Right renal pelvis (tissue), 4 donors: ENCODE data around the gene NFATC1. TPM values are rescaled to one million over a fixed set of nuclear protein-coding genes. Genes with fewer than 3 reads are reported as not detected.
"Not testable (repeated sequence)": the region's sequence is repeated elsewhere in the genome, so short reads cannot be mapped to it uniquely, and the experiment has no call there.

Experiments used
- DNase-seq, 4 donors: peaks; one replicate each; pipeline ENCODE4 v3.0.0-alpha.2; 2013; ENCODE audit warnings: low read depth in 4 of 4, low spot score in 3 of 4, missing footprints in 1 of 4
- polyA plus RNA-seq, 4 donors: library from polyadenylated mRNA; unstranded; fragments of 120-200 nt; gene quantifications; one replicate each; pipeline ENCODE4 v1.2.1, GENCODE V29; 2013; ENCODE audit not compliant: insufficient read length in 4 of 4

Gene NFATC1
- polyA plus RNA-seq, 4 donors, result 6.3 to 7.9 (median 6.5) TPM

DNA sequence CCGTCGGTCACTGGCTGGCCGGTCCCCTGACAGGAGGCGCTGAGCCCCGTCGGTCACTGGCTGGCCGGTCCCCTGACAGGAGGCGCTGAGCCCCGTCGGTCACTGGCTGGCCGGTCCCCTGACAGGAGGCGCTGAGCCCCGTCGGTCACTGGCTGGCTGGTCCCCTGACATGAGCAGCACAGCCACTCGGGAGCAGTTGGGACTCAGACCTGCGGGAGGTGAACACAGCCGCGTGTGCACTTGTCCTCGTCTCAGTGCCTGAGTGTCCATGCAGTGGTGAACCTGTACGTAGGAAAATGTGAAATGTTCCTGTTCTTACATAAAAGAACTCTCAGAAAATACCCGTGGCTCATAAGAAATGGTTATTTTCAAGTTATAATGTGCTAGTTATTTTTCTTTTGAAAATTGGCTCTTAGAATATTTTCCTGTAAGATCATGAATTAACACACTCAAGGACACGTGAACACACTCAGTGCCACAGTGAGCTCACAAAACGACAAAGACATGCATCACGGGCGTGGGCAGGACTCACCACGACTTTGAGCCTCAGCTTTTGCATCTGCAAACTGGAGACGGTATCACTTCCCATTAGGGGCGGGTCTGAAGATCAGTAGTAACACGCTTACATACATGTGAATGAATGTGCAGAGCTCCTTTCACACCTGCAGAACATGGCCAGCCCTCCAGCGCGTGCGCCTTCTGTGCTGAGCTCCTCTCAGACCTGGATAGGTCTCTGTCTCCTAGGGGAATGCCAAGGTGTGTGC is 21.1 kb upstream of the NFATC1 start:
- DNase-seq, result no peak

DNA sequence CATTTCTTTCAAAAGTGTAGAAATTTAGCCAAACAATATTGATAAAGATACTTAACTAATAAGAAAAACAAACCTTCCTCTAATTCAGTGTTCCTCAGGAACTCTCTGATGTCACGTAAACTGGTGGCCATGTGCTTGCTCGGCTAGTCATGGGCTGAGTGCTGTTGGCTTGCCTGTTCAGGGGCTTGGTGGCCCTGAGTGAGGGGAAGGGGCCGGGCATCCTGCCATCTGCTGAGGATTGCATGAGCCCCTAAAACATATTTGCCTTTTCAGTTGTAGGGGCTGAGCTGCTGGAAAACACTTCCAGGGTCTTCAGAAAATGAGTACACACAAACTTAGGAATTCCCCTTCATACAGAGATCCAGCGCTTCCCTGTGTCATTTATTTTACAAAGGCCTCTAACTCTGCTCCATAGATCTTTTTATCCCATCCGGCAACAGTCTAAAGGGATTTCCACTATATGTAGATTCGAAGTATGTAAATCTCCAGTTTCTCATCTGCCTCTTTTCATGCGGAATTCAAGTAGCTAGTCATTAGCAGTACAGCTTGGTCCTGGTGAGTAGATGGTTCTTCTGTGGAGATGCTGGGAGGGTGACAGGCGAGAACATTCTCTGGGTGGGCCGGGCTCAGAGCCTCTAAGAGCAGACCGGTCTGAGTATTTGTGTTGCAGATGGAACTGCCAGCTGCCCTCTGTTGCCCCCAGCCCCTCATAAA is 20.1 kb upstream of the NFATC1 start:
- no peak for DNase-seq

DNA sequence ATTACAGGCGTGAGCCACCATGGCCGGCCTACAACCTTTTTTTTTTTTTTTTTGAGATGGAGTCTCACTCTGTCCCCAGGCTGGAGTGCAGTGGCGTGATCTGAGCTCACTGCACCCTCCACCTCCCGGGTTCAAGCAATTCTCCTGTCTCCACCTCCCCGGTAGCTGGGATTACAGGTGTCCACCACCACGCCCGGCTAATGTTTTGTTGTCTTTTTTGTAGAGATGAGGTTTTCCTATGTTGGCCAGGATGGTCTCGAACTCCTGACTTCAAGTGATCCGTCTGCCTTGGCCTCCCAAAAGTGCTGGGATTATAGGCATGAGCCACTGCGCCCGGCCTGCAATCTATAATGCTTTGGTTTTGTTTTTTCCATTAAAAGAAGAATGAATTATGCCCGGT is 19.1 kb upstream of the NFATC1 start:
- not testable (repeated sequence) for DNase-seq

DNA sequence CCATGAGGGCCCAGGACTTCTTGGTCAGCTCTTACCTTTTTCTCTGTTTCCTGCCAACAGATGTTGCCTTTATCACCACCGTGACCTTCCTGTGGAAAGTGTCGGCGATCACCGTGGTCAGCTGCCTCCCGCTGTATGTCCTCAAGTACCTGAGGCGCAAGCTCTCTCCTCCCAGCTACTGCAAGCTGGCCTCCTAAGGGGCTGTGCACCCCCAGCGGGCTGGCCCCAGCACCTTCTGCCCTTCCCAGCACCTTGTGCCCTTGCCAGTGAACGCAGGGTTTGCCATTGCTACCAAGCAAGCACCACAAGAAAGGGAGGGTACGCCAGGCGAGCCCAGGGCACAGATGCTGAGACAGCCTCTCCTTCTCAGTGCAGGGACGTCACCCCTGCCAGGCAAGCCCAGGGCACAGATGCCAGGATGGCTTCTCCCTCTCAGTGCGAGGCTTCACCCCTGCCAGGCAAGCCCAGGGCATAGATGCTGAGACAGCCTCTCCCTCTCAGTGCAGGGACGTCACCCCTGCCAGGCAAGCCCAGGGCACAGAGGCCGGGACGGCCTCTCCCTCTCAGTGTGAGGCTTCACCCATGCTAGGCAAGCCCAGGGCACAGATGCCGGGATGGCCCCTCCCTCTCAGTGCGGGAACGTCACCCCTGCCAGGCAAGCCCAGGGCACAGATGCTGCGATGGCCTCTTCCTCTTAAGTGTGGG is 18.4 kb upstream of the NFATC1 start:
- no peak for DNase-seq

DNA sequence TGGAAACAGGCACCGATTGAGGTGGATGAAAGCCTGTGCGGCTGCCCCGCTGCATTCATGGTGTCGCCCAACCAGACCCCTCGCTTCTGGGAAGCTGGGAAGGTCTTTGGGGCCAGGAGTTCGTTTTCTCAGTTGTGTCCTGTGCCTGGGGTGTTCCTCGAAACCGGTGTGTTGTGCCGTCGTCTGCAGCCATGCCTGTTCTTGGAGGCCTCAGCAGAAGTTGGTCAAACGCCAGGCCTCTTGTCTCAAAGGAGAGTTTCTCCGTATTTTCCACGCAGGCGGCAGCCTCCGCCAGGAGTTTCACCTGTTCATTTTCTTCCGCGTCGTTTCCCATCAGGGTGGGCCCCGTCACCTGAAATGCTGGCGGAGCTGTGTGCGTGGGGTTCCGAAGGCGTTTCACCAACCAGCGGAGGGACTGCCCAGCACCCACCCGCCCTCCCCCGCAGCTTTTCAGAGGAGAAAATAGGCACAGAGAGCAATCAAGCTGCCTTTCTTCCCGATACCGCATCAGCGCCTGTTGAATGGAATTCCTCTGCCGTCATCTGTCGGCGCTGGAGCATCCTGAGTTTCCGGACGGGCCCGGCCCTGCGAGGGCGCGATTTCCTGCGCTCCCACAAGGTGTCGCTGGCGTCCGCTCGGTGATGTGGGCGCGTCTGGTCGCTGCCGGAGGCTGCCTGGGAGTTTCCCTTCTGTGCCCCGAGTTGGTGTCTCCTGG is 17.0 kb upstream of the NFATC1 start:
- DNase-seq, result peak in 1 of 4 donors; percentile 69

DNA sequence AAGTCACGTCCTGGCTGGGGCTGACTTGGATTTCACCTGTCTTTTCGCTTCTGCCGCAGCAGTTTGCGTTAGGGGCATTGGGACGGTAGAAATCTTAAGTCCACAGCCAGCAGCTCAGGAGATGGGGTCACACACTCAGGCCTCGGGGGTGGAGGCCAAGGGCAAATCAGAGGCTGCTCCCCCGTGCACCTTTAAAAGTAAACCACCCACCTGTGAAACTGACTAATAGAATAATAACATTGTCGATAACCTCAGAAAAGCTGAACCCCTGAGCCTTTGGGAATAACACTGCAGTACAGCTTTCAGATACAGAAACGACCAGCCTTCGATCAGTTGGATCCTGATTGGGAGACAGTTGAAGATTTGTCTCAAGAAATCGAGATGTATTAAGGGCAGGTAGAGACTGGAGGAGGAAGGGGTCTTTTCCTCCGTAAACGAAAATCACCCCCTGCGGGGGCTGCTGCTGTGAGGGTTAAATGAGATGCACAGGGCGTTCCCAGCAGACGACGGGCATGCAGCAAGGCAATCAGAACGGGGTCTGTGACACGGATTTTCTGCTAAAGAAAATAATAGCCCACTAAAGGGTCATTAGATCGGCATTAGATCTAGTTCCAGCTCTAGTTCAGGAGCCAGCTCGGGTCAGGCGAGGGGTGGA is 16.4 kb upstream of the NFATC1 start:
- DNase-seq, result no peak

DNA sequence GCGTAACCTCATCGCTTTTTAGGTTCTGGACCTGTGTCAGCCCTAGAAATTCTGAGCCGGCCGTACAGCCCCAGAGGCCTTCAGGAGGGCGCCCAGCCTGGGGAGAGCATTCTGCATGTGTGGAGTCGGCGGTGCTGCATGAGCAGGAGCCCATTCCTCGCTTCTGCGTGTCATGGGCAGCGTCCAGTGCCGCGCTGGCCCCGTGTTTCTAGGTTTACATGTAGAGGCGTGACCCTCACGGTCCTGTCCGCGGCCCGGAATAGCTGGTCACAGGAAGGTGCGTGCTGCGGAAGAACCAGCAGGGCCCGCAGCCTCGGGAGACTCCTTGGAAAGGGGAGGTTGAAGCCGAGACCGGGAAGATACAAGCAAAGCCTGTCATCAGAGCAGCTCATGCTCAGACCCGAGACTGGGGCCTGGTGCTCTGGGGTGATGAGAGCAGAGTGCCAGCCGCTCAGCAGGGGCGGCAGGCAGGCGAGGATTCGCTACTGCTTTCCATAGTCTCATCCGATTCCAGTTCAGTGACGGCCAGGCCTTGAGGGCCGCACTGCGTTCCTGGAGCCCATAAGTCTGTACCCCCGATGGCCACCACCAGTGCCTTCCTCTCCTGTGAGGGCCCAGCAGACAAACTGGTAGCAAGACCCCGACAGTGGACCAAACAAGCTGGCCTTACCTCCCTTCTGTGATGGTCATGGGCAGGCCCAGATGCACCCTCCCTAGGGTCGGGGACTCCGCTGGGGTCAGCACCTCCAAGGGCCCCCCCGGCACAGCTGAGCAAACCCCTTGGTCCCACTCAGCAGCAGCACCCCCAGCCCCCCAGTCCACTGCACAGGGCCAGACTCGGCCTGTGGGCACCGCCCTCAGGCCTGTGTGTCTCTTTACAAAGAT is 15.6 kb upstream of the NFATC1 start:
- DNase-seq, result no peak

DNA sequence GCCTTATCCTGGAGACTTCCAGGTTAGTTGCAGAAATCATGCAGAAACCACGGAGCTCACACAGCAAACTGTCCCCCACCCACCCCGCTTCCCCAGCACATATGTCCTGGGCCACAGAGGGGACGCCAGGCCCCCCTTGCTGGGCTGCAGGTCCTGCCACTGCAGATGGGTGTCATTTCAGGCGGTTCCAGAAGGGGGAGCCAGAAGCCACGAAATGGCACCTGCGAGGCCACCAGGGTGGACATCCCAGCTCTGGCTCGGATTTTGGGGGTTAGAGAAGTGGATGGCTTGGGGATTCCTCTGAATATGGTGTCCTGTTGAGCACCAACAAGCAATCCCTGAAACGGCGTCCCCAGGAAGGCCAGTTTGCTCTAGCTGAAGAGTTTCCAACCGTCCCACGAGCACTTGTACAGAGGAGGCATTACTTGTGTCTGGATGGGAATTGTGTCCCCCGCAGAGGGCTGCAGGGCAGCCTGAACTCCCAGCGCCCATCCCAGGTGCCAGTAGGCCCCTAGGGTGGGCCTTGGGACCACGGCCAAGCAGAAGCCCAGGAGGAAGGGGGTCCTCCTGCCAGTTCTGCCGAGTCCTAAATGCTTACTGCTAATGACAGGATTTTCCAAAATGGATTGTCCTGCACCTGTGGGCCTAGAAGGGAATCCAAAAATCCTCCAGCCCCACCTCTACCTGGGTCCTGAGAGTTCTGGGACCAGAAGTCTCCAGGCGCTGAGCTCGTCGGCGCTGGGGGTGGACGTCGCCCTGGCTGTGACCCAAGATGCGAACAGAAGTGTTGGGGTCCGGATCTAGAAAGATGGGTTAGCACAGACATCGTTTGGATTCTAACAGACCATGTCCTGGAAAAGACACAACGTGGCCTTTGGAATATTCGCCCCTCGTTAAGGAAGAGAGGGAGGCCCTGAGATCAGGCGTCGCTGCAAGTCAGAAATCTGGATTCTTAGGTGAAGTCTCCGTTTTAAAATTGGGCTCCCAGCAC is 14.6 kb upstream of the NFATC1 start:
- peak in 1 of 4 donors; percentile 60 for DNase-seq

DNA sequence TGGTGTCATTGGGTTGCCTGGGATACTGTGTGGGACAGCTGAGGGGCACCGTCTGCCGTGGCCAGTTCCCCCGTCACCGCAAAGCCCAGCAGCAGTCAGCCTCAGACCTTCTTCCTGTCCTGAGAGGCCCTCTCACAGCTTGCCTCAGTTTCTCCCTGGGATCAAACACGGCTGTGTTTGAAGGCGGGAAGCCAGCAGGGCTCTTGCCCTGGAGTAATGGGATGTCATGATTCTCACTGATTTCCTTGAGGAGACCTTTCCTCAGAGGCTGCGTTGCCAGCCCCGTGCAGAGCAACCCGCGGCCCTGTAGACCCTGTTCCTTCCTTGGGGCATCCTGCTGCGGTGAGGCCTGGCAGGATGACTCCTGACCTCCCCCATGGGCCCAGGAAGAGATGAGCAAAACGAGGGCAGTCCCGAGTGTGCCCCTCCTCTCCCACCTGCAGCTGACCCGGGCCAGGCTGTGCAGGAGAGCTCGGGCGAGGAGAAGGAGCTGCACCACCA is 13.9 kb upstream of the NFATC1 start:
- DNase-seq, result no peak

DNA sequence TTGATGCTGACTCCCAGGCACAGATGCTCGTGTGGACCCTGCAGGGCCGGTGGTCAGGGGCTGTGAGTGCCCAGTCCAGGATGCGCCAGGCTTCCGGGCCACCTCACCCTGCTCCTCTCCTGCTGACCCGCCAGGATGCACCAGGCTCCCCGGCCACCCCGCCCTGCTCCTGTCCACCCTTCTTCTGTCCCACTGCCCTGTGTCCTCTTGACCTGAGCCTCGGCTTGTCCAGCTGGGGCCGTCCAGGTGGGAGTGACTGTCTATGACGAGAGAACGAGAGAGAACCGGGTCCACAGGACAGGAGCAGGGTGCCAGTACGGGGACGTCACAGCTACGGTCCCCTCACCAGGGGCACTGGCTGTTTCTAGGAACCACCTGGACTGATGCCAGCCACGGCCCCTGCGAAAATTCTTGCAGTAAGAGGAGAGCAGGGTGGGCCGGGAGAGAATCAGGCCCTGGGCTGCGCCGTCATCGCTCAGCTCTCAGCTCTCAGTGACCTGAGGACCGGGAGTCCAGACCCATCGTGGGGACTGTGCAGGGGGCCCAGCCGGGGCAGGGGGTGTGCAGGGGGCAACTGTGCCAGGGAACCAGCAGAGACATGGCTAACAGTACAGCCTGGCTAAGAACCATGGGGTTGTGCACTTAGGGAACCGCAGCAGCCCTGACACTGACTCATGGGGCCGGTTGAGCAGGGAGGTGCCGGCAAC is 12.9 kb upstream of the NFATC1 start:
- no peak for DNase-seq

DNA sequence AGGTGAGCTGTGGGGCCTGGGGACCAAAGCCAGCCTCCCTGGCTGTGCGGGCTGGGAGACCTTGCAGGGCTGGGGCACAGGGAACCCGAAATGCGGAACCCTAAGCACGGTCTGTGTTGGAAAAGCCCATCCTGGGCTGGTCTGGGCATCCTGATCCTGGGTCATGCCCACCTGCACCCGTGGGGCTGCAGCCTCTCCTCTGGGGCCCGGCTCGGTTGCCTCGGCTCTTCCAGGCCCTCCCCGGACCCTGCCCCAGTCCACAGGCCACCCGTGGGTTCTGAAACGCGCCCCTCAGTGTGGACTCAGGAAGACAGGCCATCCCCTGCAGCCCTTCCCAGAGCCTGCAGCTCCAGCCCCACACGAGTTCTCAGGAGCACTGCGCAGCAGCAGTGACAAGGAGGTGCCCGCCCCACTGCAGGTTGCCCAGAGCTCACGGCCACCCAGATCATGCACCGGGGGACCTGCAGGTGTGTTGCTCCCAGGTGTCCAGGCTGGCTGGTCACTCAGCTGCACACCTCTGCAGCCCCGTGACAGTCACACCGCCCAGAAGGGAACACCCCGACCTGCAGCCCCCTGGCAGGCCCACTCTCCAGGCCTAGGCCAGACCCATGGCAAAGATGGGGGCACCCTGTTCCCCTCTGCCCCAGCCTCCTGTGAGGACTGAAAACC is 12.2 kb upstream of the NFATC1 start:
- no peak for DNase-seq

DNA sequence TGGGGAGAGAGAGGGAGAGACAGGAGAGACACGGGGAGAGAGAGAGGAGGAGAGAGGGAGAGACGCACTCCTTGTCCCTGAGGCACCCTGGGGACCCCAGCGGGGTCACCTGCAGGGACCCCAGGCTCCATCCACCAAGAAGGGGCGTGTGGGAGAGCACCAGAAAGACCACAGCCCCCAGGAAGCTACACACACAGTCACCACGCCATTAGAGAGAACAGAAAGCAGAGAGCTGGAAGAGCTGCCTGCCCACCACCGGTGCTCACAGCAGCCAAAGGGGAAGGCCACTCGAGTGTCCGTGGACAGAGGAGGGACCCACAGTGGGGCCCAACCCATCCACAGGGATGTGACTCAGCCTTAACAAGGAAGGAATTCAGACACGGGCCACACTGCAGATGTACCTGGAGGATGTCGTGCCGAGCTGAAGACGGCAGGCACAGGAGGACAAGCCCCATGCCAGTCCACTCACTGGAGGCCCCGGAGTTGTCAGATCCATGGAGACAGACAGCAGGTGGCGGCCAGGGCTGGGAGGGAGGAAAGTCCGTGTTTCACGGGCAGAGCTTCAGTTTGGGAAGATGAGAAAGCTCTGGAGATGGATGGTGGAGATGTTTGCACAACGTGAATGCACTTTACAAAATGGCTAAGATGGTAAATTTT is 11.5 kb upstream of the NFATC1 start:
- no peak for DNase-seq

DNA sequence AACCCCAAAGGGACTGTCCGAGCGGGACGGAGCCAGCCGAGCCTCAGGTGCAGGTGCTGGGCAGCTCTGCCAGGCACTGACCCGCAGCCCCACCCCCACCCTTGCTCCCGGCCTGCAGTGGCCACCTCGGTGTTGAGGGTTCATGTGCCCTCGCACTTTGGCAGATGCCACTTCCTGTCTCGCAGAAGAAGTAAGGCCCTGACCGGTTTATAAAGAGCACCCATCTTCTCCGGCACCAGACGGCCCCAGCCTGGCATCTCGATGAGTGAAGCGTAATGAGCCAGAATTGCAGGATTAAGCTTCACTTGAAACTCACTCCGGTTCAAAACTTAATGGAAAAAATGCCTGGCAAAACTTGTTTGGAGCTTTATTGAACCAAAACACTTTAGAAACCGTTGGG is 10.9 kb upstream of the NFATC1 start:
- no peak for DNase-seq

DNA sequence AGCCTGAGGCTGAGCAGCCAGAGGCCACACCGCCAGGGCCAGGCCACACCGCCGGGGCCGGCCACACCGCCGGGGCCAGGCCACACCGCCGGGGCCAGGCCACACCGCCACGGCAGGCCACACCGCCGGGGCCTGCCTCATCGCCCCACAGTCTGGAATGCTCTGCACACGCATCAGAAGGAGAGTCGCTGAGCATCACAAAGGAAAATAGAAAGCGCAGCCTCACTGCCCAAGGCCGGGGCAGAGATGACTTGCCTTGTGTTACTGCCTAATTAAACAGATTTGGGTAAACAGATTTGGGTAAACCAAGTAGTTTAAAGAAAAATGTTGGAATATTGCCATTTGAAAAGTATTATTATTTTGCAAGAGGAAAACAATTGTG is 10.4 kb upstream of the NFATC1 start:
- DNase-seq, result no peak

DNA sequence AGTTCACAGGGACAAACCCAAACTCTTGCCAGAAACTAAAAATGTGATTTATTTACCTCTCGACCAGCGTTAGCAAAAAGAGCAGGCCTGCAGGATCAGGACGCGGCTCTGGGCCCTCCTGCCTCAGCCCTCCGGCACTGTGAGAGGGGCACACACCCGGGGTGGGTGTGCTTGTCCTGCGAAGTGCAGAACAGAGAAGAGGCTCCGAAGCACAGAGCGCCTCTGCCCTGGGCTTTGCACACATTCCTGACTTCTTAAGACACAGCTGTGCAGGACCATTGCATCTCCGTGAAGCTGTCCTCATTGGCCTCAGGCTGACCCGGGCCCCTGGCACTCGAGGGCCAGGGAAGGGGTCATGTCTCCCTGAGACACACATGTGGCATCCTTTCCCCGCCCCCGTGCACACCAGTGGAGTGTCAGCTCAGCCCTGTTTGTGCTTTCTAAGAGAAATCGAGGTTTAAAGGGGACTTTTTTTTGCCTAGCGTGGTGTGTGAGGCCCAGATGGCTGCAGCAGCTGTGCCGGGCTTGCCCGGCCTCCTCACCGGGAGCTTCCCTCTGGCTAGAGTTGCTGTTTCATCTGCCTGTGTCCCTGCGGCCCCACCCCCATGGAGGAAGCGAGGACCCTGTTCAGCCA is 9.9 kb upstream of the NFATC1 start:
- no peak for DNase-seq

DNA sequence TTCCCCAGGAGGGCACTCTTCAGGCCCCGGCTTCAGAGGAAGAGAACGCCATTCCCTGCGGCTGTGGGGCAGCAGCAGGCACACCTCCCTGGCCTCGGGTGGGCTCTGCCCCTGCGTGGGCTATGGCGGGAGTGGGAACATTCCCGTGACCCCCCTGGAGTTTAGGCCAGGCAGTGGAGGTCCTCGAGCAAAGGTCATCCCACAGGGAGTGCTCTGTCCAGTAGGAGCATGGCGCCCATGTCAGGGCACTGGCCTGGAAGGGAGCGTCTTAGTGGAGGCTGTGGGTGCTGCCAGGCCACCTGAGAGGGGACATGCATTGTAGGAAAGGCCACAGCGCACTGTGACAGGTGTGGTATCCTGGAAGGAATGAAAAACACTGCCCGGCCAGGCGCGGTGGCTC is 9.2 kb upstream of the NFATC1 start:
- DNase-seq, result no peak
